ENCODE data around the gene MYMK.

MYMK gene

GRCh38 chr9:133509179-133510083, 15.3 kb downstream of the MYMK start:
- no peak overlapping the region for H3K4me3 ChIP-seq (ENCODE audit: low read length)
- DNase-seq (ENCODE audit: low read depth): peak; percentile 13
- TF ChIP-seq CTCF (IDR thresholded peaks at IDR 0.05; ENCODE audit: insufficient read depth, low read depth, low read length, missing control alignments): no peak

GRCh38 chr9:133508046-133508445, 16.7 kb downstream of the MYMK start:
- DNase-seq (ENCODE audit: low read depth): no peak
- TF ChIP-seq CTCF (IDR thresholded peaks at IDR 0.05; ENCODE audit: insufficient read depth, low read depth, low read length, missing control alignments): no peak
- no peak overlapping the region for H3K4me3 ChIP-seq (ENCODE audit: low read length)

- no peak overlapping the region for H3K4me3 ChIP-seq (ENCODE audit: low read length)
- TF ChIP-seq CTCF (IDR thresholded peaks at IDR 0.05; ENCODE audit: insufficient read depth, low read depth, low read length, missing control alignments): no peak
- no peak for DNase-seq (ENCODE audit: low read depth)
Observed at GRCh38 chr9:133507246-133507965, 17.4 kb downstream of the MYMK start.

- no peak for TF ChIP-seq CTCF (IDR thresholded peaks at IDR 0.05; ENCODE audit: insufficient read depth, low read depth, low read length, missing control alignments)
- DNase-seq (ENCODE audit: low read depth): no peak
- no peak overlapping the region for H3K4me3 ChIP-seq (ENCODE audit: low read length)
Observed at GRCh38 chr9:133506653-133507038, 18.1 kb downstream of the MYMK start.

- H3K4me3 ChIP-seq (ENCODE audit: low read length): no peak overlapping the region
- no peak for DNase-seq (ENCODE audit: low read depth)
- TF ChIP-seq CTCF (IDR thresholded peaks at IDR 0.05; ENCODE audit: insufficient read depth, low read depth, low read length, missing control alignments): no peak
Observed at GRCh38 chr9:133505901-133506652, 18.7 kb downstream of the MYMK start.

- DNase-seq (ENCODE audit: low read depth): no peak
- no peak for TF ChIP-seq CTCF (IDR thresholded peaks at IDR 0.05; ENCODE audit: insufficient read depth, low read depth, low read length, missing control alignments)
- no peak overlapping the region for H3K4me3 ChIP-seq (ENCODE audit: low read length)
Observed at GRCh38 chr9:133505186-133505830, 19.5 kb downstream of the MYMK start.
